HG03039 (cell line): Measurements from ENCODE around the gene XYLT1.
"Not testable (repeated sequence)": the region's sequence is repeated elsewhere in the genome, so short reads cannot be mapped to it uniquely, and the experiment has no call there.

Source experiments
- ATAC-seq: cut with Tn5 transposase; IDR thresholded peaks from one replicate; pipeline ENCODE4 v1.9.1; 2021; ENCODE audit warnings: mild to moderate bottlenecking, moderate library complexity; ENCODE audit not compliant: unreplicated experiment

The XYLT1 gene

GRCh38 chr16:17316005-17316404, 154.8 kb downstream of the XYLT1 start:
- no peak for ATAC-seq

GRCh38 chr16:17313793-17314547, 156.8 kb downstream of the XYLT1 start:
- ATAC-seq = no peak

- no peak for ATAC-seq
Measured at GRCh38 chr16:17313085-17313611, 157.6 kb downstream of the XYLT1 start.

- no peak for ATAC-seq
Measured at GRCh38 chr16:17312094-17312710, 158.6 kb downstream of the XYLT1 start.

- ATAC-seq = no peak
Measured at GRCh38 chr16:17311333-17312093, 159.2 kb downstream of the XYLT1 start.

- ATAC-seq = no peak
Measured at GRCh38 chr16:17309510-17309909, 161.2 kb downstream of the XYLT1 start.

- ATAC-seq = no peak
Measured at GRCh38 chr16:17308186-17308585, 162.6 kb downstream of the XYLT1 start.

- ATAC-seq = no peak
Measured at GRCh38 chr16:17307504-17307903, 163.3 kb downstream of the XYLT1 start.

GRCh38 chr16:17306745-17307144, 164.0 kb downstream of the XYLT1 start:
- ATAC-seq = no peak

GRCh38 chr16:17306211-17306610, 164.5 kb downstream of the XYLT1 start:
- ATAC-seq = not testable (repeated sequence)

- ATAC-seq = no peak
Measured at GRCh38 chr16:17305694-17306093, 165.1 kb downstream of the XYLT1 start.

- no peak for ATAC-seq
Measured at GRCh38 chr16:17304491-17305119, 166.2 kb downstream of the XYLT1 start.

GRCh38 chr16:17304106-17304490, 166.7 kb downstream of the XYLT1 start:
- no peak for ATAC-seq

- no peak for ATAC-seq
Measured at GRCh38 chr16:17303101-17303500, 167.7 kb downstream of the XYLT1 start.

- ATAC-seq = no peak
Measured at GRCh38 chr16:17302620-17303019, 168.1 kb downstream of the XYLT1 start.

GRCh38 chr16:17302214-17302613, 168.5 kb downstream of the XYLT1 start:
- peak; percentile 4 for ATAC-seq

GRCh38 chr16:17301593-17302135, 169.1 kb downstream of the XYLT1 start:
- peak; percentile 73 for ATAC-seq

- no peak for ATAC-seq
Measured at GRCh38 chr16:17301184-17301583, 169.6 kb downstream of the XYLT1 start.

GRCh38 chr16:17299790-17300189, 171.0 kb downstream of the XYLT1 start:
- no peak for ATAC-seq

GRCh38 chr16:17298238-17298637, 172.5 kb downstream of the XYLT1 start:
- ATAC-seq = no peak

GRCh38 chr16:17296431-17296830, 174.3 kb downstream of the XYLT1 start:
- no peak for ATAC-seq
